K562 (cell line): ENCODE results near the gene PRF1. TPM values are rescaled to one million over a fixed set of nuclear protein-coding genes. Genes with fewer than 3 reads are reported as not detected.

Experiments
- HDAC1 ChIP-seq, 2 experiments: fragments of 450-650 bp; IDR thresholded peaks; 2 replicates each; pipeline ENCODE4 v1.6.1; 2016 to 2017; ENCODE audit warnings: inconsistent platforms in 1 of 2, mild to moderate bottlenecking in 1 of 2, moderate library complexity in 1 of 2
- KDM1A ChIP-seq, 2 experiments: fragments of 450-650 bp; IDR thresholded peaks; 2 replicates each; pipeline ENCODE4 v1.6.1; 2016; ENCODE audit warnings: mild to moderate bottlenecking in 2 of 2
- LEF1 ChIP-seq: fragments of 450-650 bp; IDR thresholded peaks from 2 replicates; pipeline ENCODE4 v1.6.1; 2016; ENCODE audit warnings: mild to moderate bottlenecking
- MTA3 ChIP-seq: fragments of 450-650 bp; formaldehyde crosslinking; IDR thresholded peaks from 2 replicates; pipeline ENCODE4 v1.6.1; 2017; ENCODE audit warnings: mild to moderate bottlenecking, borderline replicate concordance
- MYC ChIP-seq, 2 experiments: fragments of 250-450 bp in 1 of 2; sonication (Bioruptor Pico) in 1 of 2; IDR thresholded peaks; 2 replicates each; pipeline versions ENCODE4 v1.5.1 to v1.6.1; 2012 to 2021; ENCODE audit warnings: low read depth in 2 of 2, borderline replicate concordance in 1 of 2, improper control_type of control experiment in 1 of 2, low read length in 1 of 2, mild to moderate bottlenecking in 1 of 2, moderate library complexity in 1 of 2
- RBM15 ChIP-seq: fragments of 200-400 bp; formaldehyde crosslinking; IDR thresholded peaks from 2 replicates; pipeline ENCODE4 v1.6.1; 2018; ENCODE audit warnings: mild to moderate bottlenecking, low read length, moderate library complexity; ENCODE audit not compliant: insufficient read depth
- RFX1 ChIP-seq: fragments of 450-650 bp; IDR thresholded peaks from 2 replicates; pipeline ENCODE4 v1.6.1; 2016; ENCODE audit warnings: mild to moderate bottlenecking, moderate library complexity
- RNF2 ChIP-seq: sonication (generic); IDR thresholded peaks from 2 replicates; pipeline ENCODE4 v1.6.1; 2016
- SAFB2 ChIP-seq: fragments of 200-400 bp; formaldehyde crosslinking; IDR thresholded peaks from 2 replicates; pipeline ENCODE4 v1.6.1; 2018; ENCODE audit warnings: borderline replicate concordance, low read length, low read depth, moderate library complexity; ENCODE audit not compliant: severe bottlenecking
- STAT6 ChIP-seq: sonication (generic); formaldehyde crosslinking; IDR thresholded peaks from 2 replicates; pipeline ENCODE4 v1.8.1; 2023; ENCODE audit warnings: mild to moderate bottlenecking, missing genetic modification reagents
- ZKSCAN3 ChIP-seq: fragments of 250-450 bp; sonication (Bioruptor Pico); IDR thresholded peaks from 2 replicates; pipeline ENCODE4 v1.4.0; 2020
- ZNF280A ChIP-seq: fragments of 450-650 bp; IDR thresholded peaks from 2 replicates; pipeline ENCODE4 v1.6.1; 2018; ENCODE audit warnings: mild to moderate bottlenecking, low read depth; ENCODE audit not compliant: partially characterized antibody
- ZNF431 ChIP-seq: sonication (generic); formaldehyde crosslinking; IDR thresholded peaks from 2 replicates; pipeline ENCODE4 v1.8.0; 2022; ENCODE audit warnings: mild to moderate bottlenecking, missing genetic modification reagents
- ZNF583 ChIP-seq: fragments of 250-450 bp; sonication (Bioruptor Pico); IDR thresholded peaks from 2 replicates; pipeline ENCODE4 v1.4.0; 2020
- polyA plus RNA-seq, 8 experiments: library from polyadenylated mRNA; depleted of rRNA in 4 of 8; stranded (reverse) in 5 of 8; unstranded in 3 of 8; fragments of >200 nt; fragmentation: Nextera tagmentation in 2 of 8; fragmentation: Illumina TruSeq in 1 of 8; extraction: Ambion mirVana in 2 of 8; extraction: Trizol in 1 of 8; gene quantifications; 2 replicates each; pipeline versions ENCODE4 v1.2.1 to v1.2.3, GENCODE V29; 2011 to 2014; ENCODE audit warnings: inconsistent platforms in 1 of 8, missing spikeins in 1 of 8
- total RNA-seq, 7 experiments: library from RNA; depleted of rRNA in 6 of 7; stranded (reverse); fragments of >200 nt in 6 of 7; fragmentation: Illumina TruSeq in 2 of 7; extraction: Trizol in 2 of 7; gene quantifications; 2 replicates each; pipeline versions ENCODE4 v1.2.1 to v1.2.3, GENCODE V29; 2011 to 2021; ENCODE audit warnings: low replicate concordance in 1 of 7
- TF ChIP-seq, protein P1 (sequence below): fragments of 450-650 bp; IDR thresholded peaks from 2 replicates; pipeline ENCODE4 v1.7.0; 2016; ENCODE audit warnings: borderline replicate concordance
- TF ChIP-seq, protein P2 (sequence below): fragments of 450-650 bp; formaldehyde crosslinking; IDR thresholded peaks from 2 replicates; pipeline ENCODE4 v1.4.0; 2020; ENCODE audit warnings: mild to moderate bottlenecking, mixed read lengths
- TF ChIP-seq, protein P3 (sequence below), 2 experiments: fragments of 450-650 bp in 1 of 2; sonication (generic) in 1 of 2; formaldehyde crosslinking in 1 of 2; IDR thresholded peaks in 1 of 2; conservative IDR thresholded peaks in 1 of 2; 2 replicates each; pipeline versions ENCODE4 v1.6.1 to v1.8.1; 2016 to 2023; ENCODE audit warnings: mild to moderate bottlenecking in 2 of 2, moderate library complexity in 2 of 2, inconsistent platforms in 1 of 2, missing genetic modification reagents in 1 of 2

The PRF1 gene
- total and polyA plus RNA-seq, 9 of the 15 experiments (the other 6 are each of a cell fraction or from before 2014, with no cell fraction given): 3.8 to 8.6 (median 6.3) TPM

- no peak for TF ChIP-seq STAT6
- TF ChIP-seq, protein P1, sequence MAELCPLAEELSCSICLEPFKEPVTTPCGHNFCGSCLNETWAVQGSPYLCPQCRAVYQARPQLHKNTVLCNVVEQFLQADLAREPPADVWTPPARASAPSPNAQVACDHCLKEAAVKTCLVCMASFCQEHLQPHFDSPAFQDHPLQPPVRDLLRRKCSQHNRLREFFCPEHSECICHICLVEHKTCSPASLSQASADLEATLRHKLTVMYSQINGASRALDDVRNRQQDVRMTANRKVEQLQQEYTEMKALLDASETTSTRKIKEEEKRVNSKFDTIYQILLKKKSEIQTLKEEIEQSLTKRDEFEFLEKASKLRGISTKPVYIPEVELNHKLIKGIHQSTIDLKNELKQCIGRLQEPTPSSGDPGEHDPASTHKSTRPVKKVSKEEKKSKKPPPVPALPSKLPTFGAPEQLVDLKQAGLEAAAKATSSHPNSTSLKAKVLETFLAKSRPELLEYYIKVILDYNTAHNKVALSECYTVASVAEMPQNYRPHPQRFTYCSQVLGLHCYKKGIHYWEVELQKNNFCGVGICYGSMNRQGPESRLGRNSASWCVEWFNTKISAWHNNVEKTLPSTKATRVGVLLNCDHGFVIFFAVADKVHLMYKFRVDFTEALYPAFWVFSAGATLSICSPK: no peak
- TF ChIP-seq RFX1: peak; percentile 82
- no peak for TF ChIP-seq HDAC1 (IDR thresholded peaks at IDR 0.05)
- no peak for TF ChIP-seq MYC (IDR thresholded peaks at IDR 0.05; ENCODE audit: low read depth, low read length)
- no peak for TF ChIP-seq MYC (CRISPR knock-in tag; IDR thresholded peaks at IDR 0.05; ENCODE audit: borderline replicate concordance, low read depth)
- TF ChIP-seq ZNF431 (CRISPR knock-in tag): no peak
- no peak for TF ChIP-seq SAFB2
- TF ChIP-seq RBM15: no peak
- TF ChIP-seq RNF2: no peak
- TF ChIP-seq ZKSCAN3 (CRISPR knock-in tag): no peak
- TF ChIP-seq ZNF280A: no peak
- TF ChIP-seq MTA3: 0 out of 2 replicates have a peak, but pooled peaks have one; percentile 23
- TF ChIP-seq, protein P2, sequence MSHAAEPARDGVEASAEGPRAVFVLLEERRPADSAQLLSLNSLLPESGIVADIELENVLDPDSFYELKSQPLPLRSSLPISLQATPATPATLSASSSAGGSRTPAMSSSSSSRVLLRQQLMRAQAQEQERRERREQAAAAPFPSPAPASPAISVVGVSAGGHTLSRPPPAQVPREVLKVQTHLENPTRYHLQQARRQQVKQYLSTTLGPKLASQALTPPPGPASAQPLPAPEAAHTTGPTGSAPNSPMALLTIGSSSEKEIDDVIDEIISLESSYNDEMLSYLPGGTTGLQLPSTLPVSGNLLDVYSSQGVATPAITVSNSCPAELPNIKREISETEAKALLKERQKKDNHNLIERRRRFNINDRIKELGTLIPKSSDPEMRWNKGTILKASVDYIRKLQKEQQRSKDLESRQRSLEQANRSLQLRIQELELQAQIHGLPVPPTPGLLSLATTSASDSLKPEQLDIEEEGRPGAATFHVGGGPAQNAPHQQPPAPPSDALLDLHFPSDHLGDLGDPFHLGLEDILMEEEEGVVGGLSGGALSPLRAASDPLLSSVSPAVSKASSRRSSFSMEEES (CRISPR knock-in tag): no peak
- peak; percentile 35 to 39; a peak in 1 of 4 replicates for TF ChIP-seq KDM1A (IDR thresholded peaks at IDR 0.05)
- TF ChIP-seq LEF1: no peak
- no peak for TF ChIP-seq ZNF583 (CRISPR knock-in tag)
- TF ChIP-seq, protein P3, sequence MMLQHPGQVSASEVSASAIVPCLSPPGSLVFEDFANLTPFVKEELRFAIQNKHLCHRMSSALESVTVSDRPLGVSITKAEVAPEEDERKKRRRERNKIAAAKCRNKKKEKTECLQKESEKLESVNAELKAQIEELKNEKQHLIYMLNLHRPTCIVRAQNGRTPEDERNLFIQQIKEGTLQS (IDR thresholded peaks at IDR 0.05): peak; percentile 63
- TF ChIP-seq, protein P3 (CRISPR knock-in tag; conservative IDR thresholded peaks at IDR 0.05): no peak
Observed at GRCh38 chr10:70589762-70590654, 12.5 kb downstream of the PRF1 start (continued).
